Calu3 (cell line): ENCODE results near the gene TENM3. TPM values are rescaled to one million over a fixed set of nuclear protein-coding genes. Genes with fewer than 3 reads are reported as not detected.

ENCODE experiments used
- BruUV-seq: library from RNA; stranded (reverse); fragments of 400-500 nt; replicated peaks from 2 replicates; lab custom pipeline; 2021; lab: Mats Ljungman, UMichigan
- CTCF ChIA-PET: fragments of 300-600 bp; sonication (Branson Sonifier 250); formaldehyde crosslinking; loops from one replicate; lab custom pipeline; 2022; ENCODE audit warnings: antibody characterized with exemption; lab: Charles Lee
- DNase-seq: peaks from one replicate; pipeline ENCODE4 v3.0.0; 2022
- H3K27ac Mint-ChIP-seq: one replicate; pipeline ENCODE4 v1.8.0; 2022; ENCODE audit warnings: mixed read lengths; ENCODE audit not compliant: unreplicated experiment
- H3K27me3 Mint-ChIP-seq: one replicate; pipeline ENCODE4 v1.8.0; 2022; ENCODE audit warnings: mixed read lengths; ENCODE audit not compliant: unreplicated experiment
- H3K36me3 Mint-ChIP-seq: one replicate; pipeline ENCODE4 v1.8.0; 2022; ENCODE audit warnings: mild to moderate bottlenecking, moderate library complexity, mixed read lengths; ENCODE audit not compliant: insufficient read depth, unreplicated experiment
- H3K4me1 Mint-ChIP-seq: one replicate; pipeline ENCODE4 v1.8.0; 2022; ENCODE audit warnings: mild to moderate bottlenecking, low read depth, mixed read lengths; ENCODE audit not compliant: unreplicated experiment
- H3K4me3 Mint-ChIP-seq: one replicate; pipeline ENCODE4 v1.8.0; 2022; ENCODE audit warnings: mild to moderate bottlenecking, low read depth, moderate library complexity, mixed read lengths; ENCODE audit not compliant: unreplicated experiment
- H3K9me3 Mint-ChIP-seq: one replicate; pipeline ENCODE4 v1.8.0; 2022; ENCODE audit warnings: low read depth, mixed read lengths; ENCODE audit not compliant: unreplicated experiment
- CTCF ChIP-seq: fragments of 200-600 bp; IDR thresholded peaks from one replicate; pipeline ENCODE4 v1.8.0; 2022; ENCODE audit warnings: antibody characterized with exemption; ENCODE audit not compliant: unreplicated experiment
- intact Hi-C: fragments of 100-400 bp; cut with micrococcal nuclease; formaldehyde crosslinking; loops from one replicate; pipeline ENCODE4 v1.10.0; 2022; ENCODE audit not compliant: unreplicated experiment
- total RNA-seq: library from RNA; stranded (reverse); gene quantifications from 2 replicates; pipeline ENCODE4 v1.2.3, GENCODE V29; 2022

Gene TENM3
- total RNA-seq, 1 experiment from 2014 or later: 5.9 TPM

GRCh38 chr4:182292612-182293011 is 49.4 kb downstream of the TENM3 start:
- no TSS peak for BruUV-seq
- Mint-ChIP-seq H3K4me3 (no peak overlapping the region), H3K9me3 (no peaks in the 10 kb centered on the region), H3K36me3 (no peaks in the 10 kb centered on the region), H3K27me3 (no peaks in the 10 kb centered on the region), H3K27ac (no peak overlapping the region), H3K4me1 (no peaks in the 10 kb centered on the region)
- CTCF ChIA-PET: no interaction called here
- no peak for TF ChIP-seq CTCF
- intact Hi-C loops: no loop called here
- DNase-seq: no peak

GRCh38 chr4:182293691-182294255 is 50.6 kb downstream of the TENM3 start:
- Mint-ChIP-seq H3K36me3 (no peaks in the 10 kb centered on the region), H3K9me3 (no peaks in the 10 kb centered on the region), H3K27ac (no peak overlapping the region), H3K27me3 (no peaks in the 10 kb centered on the region), H3K4me3 (no peak overlapping the region), H3K4me1 (no peaks in the 10 kb centered on the region)
- BruUV-seq: no TSS peak
- no peak for DNase-seq
- CTCF ChIA-PET: no interaction called here
- intact Hi-C loops: no loop called here
- TF ChIP-seq CTCF: no peak

GRCh38 chr4:182294451-182294850 is 51.2 kb downstream of the TENM3 start:
- Mint-ChIP-seq H3K4me3 (no peak overlapping the region), H3K27me3 (no peaks in the 10 kb centered on the region), H3K36me3 (no peaks in the 10 kb centered on the region), H3K9me3 (no peaks in the 10 kb centered on the region), H3K4me1 (no peaks in the 10 kb centered on the region), H3K27ac (no peak overlapping the region)
- no peak for TF ChIP-seq CTCF
- no peak for DNase-seq
- intact Hi-C loops: no loop called here
- CTCF ChIA-PET: no interaction called here
- no TSS peak for BruUV-seq

GRCh38 chr4:182297659-182298058 is 54.5 kb downstream of the TENM3 start:
- DNase-seq: no peak
- no peak for TF ChIP-seq CTCF
- BruUV-seq: no TSS peak
- H3K4me3 Mint-ChIP-seq: no peak overlapping the region
- no peaks in the 10 kb centered on the region for H3K4me1 Mint-ChIP-seq
- no peaks in the 10 kb centered on the region for H3K36me3 Mint-ChIP-seq
- no peak overlapping the region for H3K27ac Mint-ChIP-seq
- intact Hi-C loops: no loop called here
- no peaks in the 10 kb centered on the region for H3K27me3 Mint-ChIP-seq
- no peaks in the 10 kb centered on the region for H3K9me3 Mint-ChIP-seq
- CTCF ChIA-PET: no interaction called here
